K562 (cell line): ENCODE data around the gene FADS1. TPM values are rescaled to one million over a fixed set of nuclear protein-coding genes. Genes with fewer than 3 reads are reported as not detected.
A peak's percentile ranks its signal among the peaks of the same experiment; 100 is the strongest.

ENCODE experiments used
- ATAC-seq: fragments of 200-7000 bp; cut with Tn5 transposase; 3 replicates; pipeline ENCODE4 v1.9.1; 2020; ENCODE audit warnings: moderate library complexity
- BruUV-seq: library from RNA; stranded (reverse); fragments of 400-500 nt; replicated peaks from 2 replicates; lab custom pipeline; 2021; lab: Mats Ljungman, UMichigan
- CTCF ChIA-PET: fragments of 300-600 bp; formaldehyde crosslinking; extraction: SDS; loops from one replicate; lab custom pipeline; 2021; ENCODE audit warnings: low intra/inter-chr PET ratio; lab: Yijun Ruan, JAX
- POLR2A ChIA-PET: fragments of 300-600, 350-650 bp; sonication (Branson Sonifier 250); formaldehyde crosslinking; extraction: SDS; loops from one replicate; lab custom pipeline; 2021; ENCODE audit warnings: antibody characterized with exemption, inconsistent platforms; lab: Yijun Ruan, JAX
- DNase-seq, 4 experiments: peaks; one replicate each; pipeline versions ENCODE4 v3.0.0 to v3.0.0-alpha.2; 2011 to 2018; ENCODE audit warnings: low spot score in 3 of 4, mixed read lengths in 3 of 4; ENCODE audit errors: extremely low read depth in 1 of 4
- FAIRE-seq: peaks from 2 replicates; lab custom pipeline; 2011; peaks lifted over from hg19 to GRCh38; lab: Jason Lieb, UNC
- H2AFZ ChIP-seq: 2 replicates; pipeline ENCODE4 v1.6.0; 2011; ENCODE audit warnings: low read depth, low read length, control low read depth, inconsistent platforms
- H3K27ac ChIP-seq: fragments of 200-600 bp; 3 replicates; pipeline ENCODE4 v1.8.0; 2011; ENCODE audit warnings: low read depth, mild to moderate bottlenecking, control low read depth, inconsistent platforms, low read length, moderate library complexity, mixed read lengths; ENCODE audit errors: extremely low read depth
- H3K27me3 ChIP-seq, 2 experiments: fragments of 300-600 bp in 1 of 2; 2 replicates in 1 of 2; 3 replicates in 1 of 2; pipeline versions ENCODE4 v1.6.0 to v1.8.0; 2011; ENCODE audit warnings: inconsistent platforms in 2 of 2, low read length in 2 of 2, mild to moderate bottlenecking in 1 of 2, mixed read lengths in 1 of 2, moderate library complexity in 1 of 2; ENCODE audit not compliant: control insufficient read depth in 2 of 2, insufficient read depth in 2 of 2
- H3K36me3 ChIP-seq: fragments of 300-600 bp; 3 replicates; pipeline ENCODE4 v1.8.0; 2011; ENCODE audit warnings: mild to moderate bottlenecking, low read length, inconsistent platforms; ENCODE audit not compliant: control insufficient read depth, insufficient read depth
- H3K4me1 ChIP-seq, 2 experiments: fragments of 200-600 bp in 1 of 2; replicated peaks in 1 of 2; 2 replicates in 1 of 2; 3 replicates in 1 of 2; pipeline versions ENCODE4 v1.5.1 to v1.8.0; 2011; ENCODE audit warnings: inconsistent platforms in 2 of 2, low read length in 2 of 2, mild to moderate bottlenecking in 1 of 2, mixed read lengths in 1 of 2, moderate library complexity in 1 of 2; ENCODE audit not compliant: control insufficient read depth in 2 of 2, insufficient read depth in 2 of 2
- H3K4me2 ChIP-seq: 2 replicates; pipeline ENCODE4 v1.6.1; 2011; ENCODE audit warnings: low read length, control low read depth, inconsistent platforms, mixed read lengths; ENCODE audit not compliant: insufficient read depth
- H3K4me3 ChIP-seq: fragments of 200-600 bp; sonication (generic), shearing (Covaris generic); 2 replicates; pipeline ENCODE4 v1.5.1; 2016; ENCODE audit warnings: control low read depth, inconsistent platforms
- H3K79me2 ChIP-seq: fragments of 200-600 bp; 3 replicates; pipeline ENCODE4 v1.8.0; 2011; ENCODE audit warnings: low read length, inconsistent platforms; ENCODE audit not compliant: control insufficient read depth, insufficient read depth
- H3K9ac ChIP-seq, 2 experiments: 2 replicates each; pipeline versions ENCODE4 v1.6.0 to v1.6.1; 2011; ENCODE audit warnings: low read depth in 2 of 2, low read length in 2 of 2, control low read depth in 1 of 2, inconsistent platforms in 1 of 2, mild to moderate bottlenecking in 1 of 2, mixed read lengths in 1 of 2; ENCODE audit not compliant: insufficient read depth in 1 of 2
- H3K9me1 ChIP-seq: one replicate; pipeline ENCODE4 v1.6.0; 2011; ENCODE audit warnings: inconsistent platforms, mild to moderate bottlenecking, low read length, moderate library complexity; ENCODE audit not compliant: control insufficient read depth, insufficient read depth
- H3K9me3 ChIP-seq: replicated peaks from 2 replicates; pipeline ENCODE4 v1.5.1; 2011; ENCODE audit warnings: low read depth, low read length, inconsistent platforms; ENCODE audit not compliant: control insufficient read depth, insufficient read depth
- H4K20me1 ChIP-seq: replicated peaks from 2 replicates; pipeline ENCODE4 v1.6.1; 2011; ENCODE audit warnings: low read length, inconsistent platforms, mixed read lengths; ENCODE audit not compliant: control insufficient read depth, insufficient read depth
- JUN ChIP-seq, 2 experiments: sonication (generic) in 1 of 2; formaldehyde crosslinking in 1 of 2; IDR thresholded peaks; 2 replicates each; pipeline versions ENCODE4 v1.6.1 to v1.8.0; 2012 to 2022; ENCODE audit warnings: borderline replicate concordance in 2 of 2, mild to moderate bottlenecking in 2 of 2, improper control_type of control experiment in 1 of 2, low read depth in 1 of 2, low read length in 1 of 2, missing genetic modification reagents in 1 of 2
- WGBS: fragments of 100-300 bp; shearing (Covaris generic); methylation state at CpG from one replicate; pipeline ENCODE4 v1.1.6; 2016; ENCODE audit warnings: low coverage, mixed read lengths; ENCODE audit not compliant: insufficient coverage; ENCODE audit errors: missing lambda C conversion rate; 5-methylcytosine and 5-hydroxymethylcytosine counted together
- in situ Hi-C: fragments of 300-500 bp; cut with MboI; formaldehyde crosslinking; loops from 4 replicates; pipeline ENCODE4 v1.15.0; 2018; ENCODE audit warnings: inconsistent platforms, mixed read lengths
- intact Hi-C: fragments of 100-400 bp; cut with micrococcal nuclease; formaldehyde crosslinking; loops from 2 replicates; pipeline ENCODE4 v1.14.2; 2022
- polyA plus RNA-seq, 8 experiments: library from polyadenylated mRNA; depleted of rRNA in 4 of 8; stranded (reverse) in 5 of 8; unstranded in 3 of 8; fragments of >200 nt; fragmentation: Nextera tagmentation in 2 of 8; fragmentation: Illumina TruSeq in 1 of 8; extraction: Ambion mirVana in 2 of 8; extraction: Trizol in 1 of 8; gene quantifications; 2 replicates each; pipeline versions ENCODE4 v1.2.1 to v1.2.3, GENCODE V29; 2011 to 2014; ENCODE audit warnings: inconsistent platforms in 1 of 8, missing spikeins in 1 of 8
- total RNA-seq, 7 experiments: library from RNA; depleted of rRNA in 6 of 7; stranded (reverse); fragments of >200 nt in 6 of 7; fragmentation: Illumina TruSeq in 2 of 7; extraction: Trizol in 2 of 7; gene quantifications; 2 replicates each; pipeline versions ENCODE4 v1.2.1 to v1.2.3, GENCODE V29; 2011 to 2021; ENCODE audit warnings: low replicate concordance in 1 of 7

FADS1 gene
- total and polyA plus RNA-seq, 9 of the 15 experiments (the other 6 are each of a cell fraction or from before 2014, with no cell fraction given), result 110 to 864 (median 364) TPM

GRCh38 chr11:61779666-61780525 is 36.9 kb downstream of the FADS1 start:
- DNase-seq (no peak), FAIRE-seq (no peak), ATAC-seq (no peak)
- Histone ChIP-seq H3K9ac (peak overlapping the region in 1 of 2 experiments; percentile 22; a peak in 2 of 4 replicates), H4K20me1 (peaks cover 6% of the 10 kb centered on the region; the same call in 1 of the 2 replicates), H3K4me2 (no peak overlapping the region), H3K9me3 (no peaks in the 10 kb centered on the region), H2AFZ (no peak overlapping the region), H3K4me3 (no peak overlapping the region), H3K36me3 (peaks cover 43% of the 10 kb centered on the region; the same call in 2 of the 3 replicates), H3K27ac (no peak overlapping the region), H3K9me1 (no peaks in the 10 kb centered on the region), H3K79me2 (no peaks in the 10 kb centered on the region), H3K27me3 (no peaks in the 10 kb centered on the region), H3K4me1 (peaks cover 0 to 43% of the 10 kb centered on the region in 2 experiments; a peak in 2 of 5 replicates)
- BruUV-seq, result no TSS peak
- TF ChIP-seq JUN (IDR thresholded peaks at IDR 0.05; ENCODE audit: borderline replicate concordance, low read depth, low read length) (no peak), JUN (CRISPR knock-in tag; IDR thresholded peaks at IDR 0.05; ENCODE audit: borderline replicate concordance) (no peak)
- intact Hi-C loops (no loop called here), in situ Hi-C loops (no loop called here)
- ChIA-PET CTCF (no interaction called here), POLR2A (interaction anchor here (0.6 to 2.8 kb wide), 10 partner anchors 10 to 352 kb away, joined by 3 to 21 read pairs (median 4); partner anchors contain the start of genes CPSF7, FEN1, SDHAF2 and TMEM258)
- 70% methylated on average over 13 of the region's 14 CpGs for WGBS
